HG03103 (cell line): Measurements from ENCODE around the gene RPS21.

Experiments
- ATAC-seq: cut with Tn5 transposase; IDR thresholded peaks from one replicate; pipeline ENCODE4 v1.9.1; 2021; ENCODE audit warnings: low read depth; ENCODE audit not compliant: unreplicated experiment

RPS21 gene

DNA sequence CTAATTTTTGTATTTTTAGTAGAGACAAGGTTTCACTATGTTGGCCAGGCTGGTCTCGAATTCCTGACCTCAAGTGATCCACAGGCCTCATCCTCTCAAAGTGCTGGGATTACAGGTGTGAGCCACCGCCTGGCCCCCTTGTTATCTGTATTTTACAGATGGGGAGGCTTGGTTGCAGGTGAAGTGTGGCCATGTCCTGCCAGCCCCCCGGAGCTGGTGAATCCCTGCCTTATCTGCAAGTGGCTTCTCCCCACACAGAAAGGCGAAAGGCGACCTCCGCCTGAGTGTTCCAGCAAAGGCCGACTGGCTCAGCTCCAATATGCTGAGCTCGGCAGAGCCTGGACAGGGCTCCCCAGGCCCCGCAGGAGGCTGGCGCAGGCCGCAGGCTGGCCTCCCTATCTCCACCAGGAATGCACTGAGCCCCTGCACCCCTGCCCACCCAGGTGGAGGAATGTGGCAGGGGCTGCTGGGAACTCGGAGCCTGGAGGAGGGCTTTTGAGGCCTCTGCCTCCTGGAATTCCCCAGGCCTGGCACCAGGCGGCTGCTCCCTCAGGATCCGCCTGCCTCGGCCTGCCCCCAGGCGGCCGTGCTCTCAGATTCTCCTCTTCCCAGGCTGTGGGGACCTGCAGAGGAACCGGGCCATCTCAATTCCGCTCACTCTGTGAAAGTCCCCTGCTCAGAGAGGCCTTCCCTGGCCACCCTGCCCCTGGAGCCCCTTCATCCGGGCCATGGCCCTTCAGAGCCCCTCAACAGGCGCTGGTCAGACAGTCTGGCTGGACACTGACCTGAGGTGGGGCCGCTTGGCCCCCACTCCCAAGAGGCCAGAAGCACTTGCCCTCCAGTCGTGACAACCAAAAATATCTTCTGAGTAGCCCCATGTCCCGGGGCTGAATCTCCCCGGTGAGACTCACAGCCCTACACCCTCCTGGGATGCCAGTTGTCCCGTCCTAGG lies 10.5 kb upstream of the RPS21 start:
- ATAC-seq, result no peak

DNA sequence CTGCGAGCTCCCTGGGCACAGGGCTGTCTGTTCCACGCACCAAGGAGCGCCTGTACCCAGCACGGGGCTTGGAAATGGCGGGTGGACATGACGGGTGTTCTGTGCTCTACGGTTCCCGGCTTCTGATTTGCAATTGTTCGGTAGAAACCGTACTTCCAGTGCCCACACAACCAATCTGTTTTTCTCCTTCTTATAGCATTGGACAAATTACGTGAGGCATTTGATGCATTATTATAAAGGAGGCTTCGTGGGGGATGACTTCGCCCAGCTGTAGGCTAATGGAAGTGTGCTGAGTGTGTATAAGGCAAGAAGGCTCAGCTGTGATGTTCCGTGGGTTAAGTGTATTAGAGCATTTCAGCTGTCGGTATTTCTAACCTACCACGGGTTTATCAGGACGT lies 9.8 kb upstream of the RPS21 start:
- ATAC-seq, result no peak

DNA sequence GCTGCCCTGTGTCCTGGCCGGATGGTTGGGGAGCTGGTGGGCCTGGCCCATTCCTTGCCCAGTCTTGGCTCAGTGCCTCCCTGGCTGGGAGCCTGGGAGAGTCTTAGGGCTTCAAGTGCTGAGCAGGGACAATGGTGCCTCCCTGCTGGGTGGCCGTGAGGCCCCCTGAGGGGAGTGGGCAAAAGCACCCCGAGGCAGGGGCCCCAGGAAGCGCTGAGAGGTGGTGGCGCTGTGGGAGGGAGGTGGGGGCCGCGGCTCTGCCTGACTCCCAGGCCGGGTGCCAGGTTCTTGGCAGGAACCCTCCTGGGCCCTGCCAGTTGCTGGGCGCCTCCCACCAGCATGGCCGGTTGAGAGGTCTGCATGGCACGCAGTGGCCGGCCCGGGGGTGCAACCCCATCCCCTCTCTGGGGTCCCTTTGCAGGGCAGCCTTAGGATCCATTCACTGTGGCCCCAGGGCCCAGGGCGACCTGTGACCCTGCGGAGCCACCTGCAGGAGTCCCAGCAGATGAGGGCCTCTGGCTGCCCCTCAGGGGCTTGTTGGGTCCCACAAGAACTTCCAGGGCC lies 9.2 kb upstream of the RPS21 start:
- no peak for ATAC-seq

DNA sequence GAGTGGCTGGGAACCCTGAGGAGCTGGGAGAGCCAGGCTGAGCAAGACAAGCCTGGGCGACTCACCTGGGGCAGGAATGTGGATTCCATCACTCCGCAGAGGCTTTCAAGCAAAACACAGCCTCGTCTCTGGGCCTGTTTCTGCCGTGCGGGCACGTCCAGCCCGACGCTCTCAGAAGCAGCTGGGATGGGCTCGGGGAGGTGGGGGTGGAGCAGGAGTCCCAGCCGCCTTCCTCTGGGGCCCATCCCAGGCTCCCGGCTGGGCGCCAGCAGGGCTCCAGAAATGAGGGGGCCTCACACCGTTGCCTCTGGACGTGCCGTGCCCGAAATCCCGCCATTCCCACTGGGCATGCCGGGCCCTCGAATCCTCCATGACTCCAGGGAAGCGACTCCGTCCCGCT lies 8.7 kb upstream of the RPS21 start:
- ATAC-seq, result no peak

DNA sequence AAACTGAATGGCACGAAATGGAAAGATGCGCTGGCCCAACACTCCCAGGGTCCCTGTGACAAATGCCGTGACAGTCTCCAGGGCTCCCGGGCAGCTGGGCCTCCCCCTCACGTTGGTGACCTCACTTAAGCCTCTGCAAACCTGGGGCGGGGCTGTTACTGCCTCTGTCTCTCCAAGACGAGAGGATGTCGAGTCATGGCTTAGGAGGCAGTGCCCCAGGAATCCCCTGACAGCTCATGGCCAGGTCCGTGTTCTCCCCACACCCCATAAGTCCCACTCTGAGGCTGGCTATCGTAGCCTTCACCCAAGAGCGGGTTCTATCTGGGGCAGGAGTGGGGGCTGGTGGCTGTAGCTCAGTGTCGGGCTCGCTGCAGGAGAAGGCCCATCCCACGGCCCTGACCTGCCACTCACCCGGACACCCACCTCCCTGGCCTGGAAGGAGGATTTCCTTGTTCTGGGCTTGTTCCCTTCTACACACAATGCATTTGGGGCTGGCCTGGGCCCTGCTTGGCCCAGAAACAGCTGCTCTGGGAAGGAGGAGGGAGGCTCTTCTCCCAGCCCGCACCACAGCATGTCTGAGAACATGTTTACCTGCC lies 5.6 kb upstream of the RPS21 start:
- ATAC-seq, result no peak

DNA sequence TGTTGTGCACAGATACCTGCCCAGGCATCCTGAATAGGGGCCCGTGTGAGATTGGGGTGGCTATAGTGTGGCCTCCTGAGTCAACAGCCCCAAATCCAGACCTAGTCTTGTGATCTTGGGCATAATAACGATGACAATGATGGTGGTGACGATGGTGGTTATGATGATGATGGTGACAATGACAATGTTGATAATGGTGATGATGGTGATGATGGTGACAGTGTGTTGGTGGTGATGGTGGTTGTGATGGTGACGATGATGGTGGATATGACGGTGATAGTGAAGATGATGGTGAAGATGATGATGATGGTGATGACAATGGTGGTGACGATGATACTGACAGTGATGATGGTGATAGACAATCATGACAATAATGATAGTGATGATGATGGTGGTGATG lies 5.1 kb upstream of the RPS21 start:
- ATAC-seq, result no peak

DNA sequence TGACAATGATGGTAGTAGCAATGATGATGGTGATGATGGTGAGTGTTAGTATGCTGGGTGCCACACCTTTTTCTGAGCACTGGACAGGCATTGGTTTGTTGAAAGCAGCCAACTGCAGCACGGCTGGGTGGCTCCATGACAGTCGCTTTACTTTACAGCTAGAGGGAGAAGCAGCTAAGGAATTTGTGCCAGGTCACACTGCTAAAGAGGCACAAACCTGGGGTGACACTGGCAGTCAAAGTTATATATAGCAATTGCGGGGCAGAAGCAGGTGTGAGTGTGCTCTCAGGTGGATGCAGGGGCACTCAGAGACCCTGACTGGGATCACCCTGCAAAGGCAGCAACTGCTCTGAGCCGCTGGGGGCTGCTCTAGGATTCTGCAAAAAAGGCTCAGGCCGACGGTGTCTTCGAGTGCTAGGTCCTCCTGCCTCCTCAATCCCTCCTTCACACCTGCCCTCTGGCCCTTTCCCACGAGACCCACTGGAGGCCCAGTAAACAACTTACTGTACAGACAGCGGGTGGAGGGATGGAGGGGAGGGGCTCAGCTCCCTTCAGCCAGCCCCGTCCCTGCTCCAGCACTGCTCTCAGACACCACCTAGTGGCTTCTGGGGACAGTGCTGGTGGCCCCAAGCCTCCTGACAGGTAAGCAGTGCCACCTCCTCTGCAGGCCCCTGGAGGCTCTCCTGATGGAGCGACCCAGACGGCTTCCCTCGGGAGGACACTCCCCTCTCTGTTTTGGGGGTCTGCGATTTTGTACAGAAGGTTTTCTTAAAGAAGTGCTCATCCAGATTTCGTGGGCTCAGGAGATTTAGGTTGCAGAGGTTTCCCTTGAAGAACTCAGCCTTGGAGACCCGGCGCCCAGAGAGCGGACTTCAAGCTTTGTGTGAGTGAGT lies 4.4 kb upstream of the RPS21 start:
- ATAC-seq, result peak; percentile 61

DNA sequence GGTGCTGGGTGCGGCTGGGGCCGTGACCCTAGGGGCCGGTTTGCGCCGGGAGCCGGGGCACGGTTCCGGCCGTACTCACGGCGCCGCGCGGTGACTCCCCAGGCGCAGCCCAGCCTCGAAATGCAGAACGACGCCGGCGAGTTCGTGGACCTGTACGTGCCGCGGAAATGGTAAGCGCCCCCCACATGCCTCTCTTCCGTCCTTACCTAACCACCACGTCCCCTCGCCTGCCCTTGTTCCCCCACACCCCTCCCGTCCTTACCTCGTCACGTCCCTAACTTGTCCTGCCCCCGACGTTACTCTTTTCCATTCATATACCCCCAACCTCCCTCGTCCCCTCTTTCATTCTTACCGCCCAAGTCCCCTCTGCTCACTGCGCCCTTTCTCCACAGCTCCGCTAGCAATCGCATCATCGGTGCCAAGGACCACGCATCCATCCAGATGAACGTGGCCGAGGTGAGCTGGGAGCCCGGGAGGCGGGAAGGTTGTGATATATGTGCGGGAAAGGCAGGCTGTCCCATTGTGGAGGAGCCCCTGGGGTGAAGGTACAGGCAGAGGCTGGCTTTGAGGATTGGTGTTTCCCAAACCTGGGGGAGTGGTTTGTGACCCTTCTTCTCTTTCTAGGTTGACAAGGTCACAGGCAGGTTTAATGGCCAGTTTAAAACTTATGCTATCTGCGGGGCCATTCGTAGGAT lies 463 bp downstream of the RPS21 start:
- ATAC-seq, result no peak

DNA sequence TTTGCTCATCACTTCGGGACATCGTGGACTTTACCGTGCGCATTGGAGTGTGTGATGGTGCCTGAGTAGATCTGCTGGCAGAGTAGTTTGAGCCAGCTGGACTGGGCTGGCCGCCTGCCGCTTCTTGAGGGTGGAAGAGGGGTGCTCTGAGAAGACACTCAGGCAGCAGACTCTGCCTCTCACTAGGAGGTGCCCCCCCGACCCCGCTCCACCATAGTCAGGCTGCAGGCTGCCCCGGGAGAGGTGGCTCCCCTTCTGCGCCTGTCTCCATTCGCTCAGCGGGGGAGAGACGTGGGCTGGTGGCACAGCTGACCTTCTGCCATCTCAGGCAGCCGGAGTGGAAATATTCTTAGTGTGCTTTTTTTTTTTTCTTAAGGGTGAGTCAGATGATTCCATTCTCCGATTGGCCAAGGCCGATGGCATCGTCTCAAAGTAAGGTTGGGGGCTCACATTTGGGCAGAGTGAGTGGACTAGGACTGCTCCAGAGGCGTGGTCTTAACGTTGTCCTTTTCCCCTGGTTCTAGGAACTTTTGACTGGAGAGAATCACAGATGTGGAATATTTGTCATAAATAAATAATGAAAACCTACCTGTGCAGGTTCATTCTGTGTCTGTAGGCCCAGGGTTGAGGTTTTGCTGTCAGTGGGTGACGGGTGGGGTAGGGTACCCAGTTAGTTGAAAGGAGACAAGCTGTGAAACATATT lies 1.2 kb downstream of the RPS21 start:
- ATAC-seq, result no peak

DNA sequence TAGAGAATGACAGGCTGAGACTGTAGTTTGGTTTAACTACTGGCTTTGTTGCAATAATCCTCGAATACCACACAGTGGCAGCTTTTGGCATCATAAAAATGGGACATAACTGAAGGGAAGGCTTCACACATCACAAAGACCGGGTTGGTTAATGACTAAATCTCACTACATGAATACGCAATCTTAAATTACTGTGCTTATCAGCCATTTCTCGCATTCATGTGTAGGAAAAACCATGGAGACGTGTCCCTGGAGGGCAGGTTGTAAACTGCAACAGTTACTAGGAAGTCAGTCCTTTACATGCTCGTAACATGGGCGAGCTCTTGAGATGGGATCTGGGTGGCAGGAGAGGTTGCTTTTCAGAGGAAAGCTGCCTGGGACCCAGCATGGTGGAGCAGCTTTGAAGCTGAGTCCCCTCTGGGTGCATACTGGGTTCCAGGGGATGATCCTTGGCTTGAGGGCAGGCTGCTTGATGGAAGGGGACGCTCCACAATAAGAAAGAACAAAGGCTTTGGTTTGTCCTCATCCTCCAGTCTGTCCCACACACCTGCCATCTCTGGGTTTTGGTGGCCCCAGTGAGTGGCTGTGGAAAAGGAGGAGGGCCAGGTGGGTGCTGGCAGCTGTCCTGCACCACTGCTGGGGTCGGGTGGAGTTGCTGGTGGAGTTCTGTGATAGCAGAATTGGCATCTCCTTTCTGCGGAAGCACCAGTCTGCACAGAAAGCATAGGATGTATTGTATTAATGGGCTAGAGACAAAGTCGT lies 2.1 kb downstream of the RPS21 start:
- no peak for ATAC-seq

DNA sequence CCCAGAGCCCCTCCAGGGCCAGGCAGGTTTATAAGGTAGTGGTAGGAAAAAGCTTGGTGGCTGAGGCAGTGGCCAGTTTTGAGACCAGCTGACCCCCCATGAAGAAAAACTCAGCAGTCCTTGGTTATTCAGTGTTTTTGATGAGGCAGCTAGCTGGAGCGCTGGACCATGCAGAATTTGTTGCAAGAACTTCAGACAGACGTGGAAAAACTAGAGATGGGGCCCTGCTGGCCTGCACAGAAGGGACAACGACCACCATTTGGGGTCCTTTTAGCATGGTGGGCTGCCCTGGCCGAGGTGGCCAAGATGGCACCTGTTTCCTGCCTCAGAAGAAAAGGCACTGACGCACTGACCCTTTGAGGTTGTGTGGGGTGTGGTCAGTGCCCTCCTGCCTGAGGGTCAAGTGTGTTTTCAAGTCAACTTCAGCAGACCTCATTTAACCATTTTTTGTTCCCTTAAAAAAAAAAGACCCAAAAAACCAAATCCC lies 2.7 kb downstream of the RPS21 start:
- no peak for ATAC-seq

DNA sequence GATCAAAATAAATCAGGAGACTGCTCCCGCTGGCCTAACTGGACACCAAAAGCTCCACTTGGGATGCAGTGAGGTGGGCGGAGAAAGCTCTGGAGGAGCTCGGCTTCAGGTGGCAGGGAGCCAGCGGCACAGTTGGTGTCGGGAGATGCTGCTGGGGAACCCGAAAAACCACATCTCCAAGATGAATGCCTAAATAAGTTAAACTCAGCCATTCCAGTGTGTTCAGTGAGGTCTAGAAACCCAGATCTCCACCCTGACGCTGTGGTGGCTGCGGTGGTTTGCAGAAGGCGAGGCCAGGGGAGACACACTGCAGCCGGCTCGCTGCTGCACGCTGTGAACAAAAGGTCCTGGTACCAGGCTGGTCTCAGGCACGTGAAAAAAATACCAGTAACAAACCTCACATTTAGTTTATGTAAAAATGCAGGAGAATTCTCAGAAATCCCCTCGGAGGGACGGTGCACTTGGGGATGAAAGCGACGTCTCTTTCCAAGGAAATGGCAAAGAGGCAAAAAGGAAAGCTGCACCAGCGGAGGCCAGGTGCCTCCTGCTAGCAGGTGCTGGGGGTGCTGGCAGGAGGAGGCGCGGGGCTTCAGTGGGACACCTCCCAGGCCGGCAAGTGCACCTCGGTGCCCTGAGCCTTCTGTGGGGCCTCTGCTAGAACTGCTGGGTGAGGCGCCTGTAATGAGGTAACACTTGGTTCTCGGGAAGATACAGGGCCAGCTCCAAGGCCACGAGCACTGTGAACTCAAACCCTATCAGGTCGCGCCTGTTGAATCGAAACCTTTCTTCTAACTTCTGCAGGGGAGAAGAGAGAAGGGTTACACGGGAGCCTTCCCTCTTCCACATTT lies 3.6 kb downstream of the RPS21 start:
- ATAC-seq, result no peak

DNA sequence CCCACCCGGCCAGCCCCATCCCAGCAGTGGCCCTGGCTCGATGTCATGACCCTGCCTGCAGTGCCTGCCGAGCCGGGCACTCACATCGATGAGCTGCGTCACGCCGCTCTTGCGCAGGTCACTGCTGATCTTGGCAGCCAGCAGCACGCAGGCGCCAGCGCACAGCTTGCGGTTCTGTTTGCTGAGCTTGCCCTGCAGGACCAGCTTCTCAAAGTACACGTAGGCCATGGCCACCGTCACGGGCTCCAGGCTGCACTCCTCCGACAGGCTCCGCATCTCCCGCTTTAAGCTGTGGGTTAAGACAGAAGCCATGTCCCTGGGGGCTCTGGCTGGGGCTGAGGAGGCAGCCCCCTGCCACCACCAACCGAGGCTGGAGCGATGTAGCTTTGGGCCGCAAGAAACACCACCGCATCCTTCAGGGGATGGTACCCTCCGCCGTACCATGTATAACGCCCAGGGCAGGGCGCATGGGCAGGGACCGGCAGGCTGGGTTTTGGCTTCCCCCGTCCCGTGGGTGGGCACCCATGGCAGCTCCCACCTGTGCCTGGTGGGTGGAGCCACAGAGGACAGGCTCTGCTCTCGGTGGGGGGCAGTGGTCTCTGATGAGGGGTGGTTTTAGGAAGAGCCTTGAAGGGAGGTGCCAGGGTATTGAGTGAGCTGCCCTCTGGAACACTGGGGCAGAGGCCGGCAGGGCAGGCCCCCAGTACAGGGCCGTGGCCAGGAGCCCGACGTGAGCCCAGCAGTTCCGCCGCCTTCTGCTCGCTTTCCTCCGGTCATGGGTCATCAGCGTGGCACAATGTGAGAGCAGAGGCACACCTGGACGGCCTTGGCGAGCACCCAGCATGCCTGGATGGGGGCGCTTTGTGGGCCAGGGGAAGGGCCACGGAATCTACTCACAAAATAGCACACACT lies 4.5 kb downstream of the RPS21 start:
- ATAC-seq, result no peak

DNA sequence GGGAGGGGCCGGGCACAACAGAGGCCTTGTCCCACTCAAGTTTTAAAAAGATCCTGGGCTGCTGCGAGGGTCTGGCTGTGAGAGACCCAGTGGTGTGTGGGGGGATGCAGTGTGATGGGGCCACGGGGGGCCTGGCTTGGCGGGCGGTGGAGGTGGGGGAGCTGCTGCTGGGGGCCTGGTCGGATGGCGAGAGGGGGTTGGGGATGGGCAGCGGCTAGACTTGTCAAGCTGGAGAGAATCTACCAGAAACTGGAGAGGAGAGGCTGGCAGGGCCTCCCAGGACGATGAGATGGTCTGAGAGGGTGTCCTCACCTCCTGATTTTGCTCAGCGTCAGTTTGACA lies 5.1 kb downstream of the RPS21 start:
- no peak for ATAC-seq

DNA sequence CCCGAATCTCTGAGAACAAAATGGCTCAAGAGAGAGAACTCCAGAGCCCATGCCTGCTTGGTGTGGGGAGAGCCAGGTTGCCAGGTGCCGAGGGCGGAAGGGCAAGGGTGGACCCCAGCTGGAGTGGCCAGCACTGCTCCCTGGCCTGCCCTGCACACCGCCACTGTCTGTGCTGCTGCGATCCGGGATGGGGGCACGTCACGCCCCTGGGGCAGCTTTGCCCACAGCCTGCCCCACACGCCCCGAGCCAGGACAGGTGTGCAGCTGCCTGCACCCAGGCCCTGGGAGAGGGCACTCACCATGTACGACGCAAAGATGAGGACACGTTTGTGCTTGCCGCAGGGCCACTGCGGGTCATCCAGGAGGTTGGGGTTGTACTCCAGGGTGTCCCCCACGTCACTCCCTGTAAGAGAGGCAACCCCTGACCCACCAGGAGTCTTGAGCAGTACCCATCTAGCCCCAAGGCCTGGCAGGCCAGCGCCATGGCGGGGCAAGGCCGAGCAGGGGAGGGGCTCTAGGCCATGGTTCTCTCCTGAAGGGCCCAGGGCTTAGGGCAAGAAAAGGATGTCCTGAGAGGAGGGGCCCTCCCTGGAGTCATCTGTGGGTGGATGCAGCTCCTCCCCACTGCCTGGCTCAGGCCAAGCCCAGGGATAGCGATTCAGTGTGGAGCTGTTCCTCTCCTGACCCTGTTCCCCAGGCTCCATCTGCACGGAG lies 5.9 kb downstream of the RPS21 start:
- ATAC-seq, result no peak

DNA sequence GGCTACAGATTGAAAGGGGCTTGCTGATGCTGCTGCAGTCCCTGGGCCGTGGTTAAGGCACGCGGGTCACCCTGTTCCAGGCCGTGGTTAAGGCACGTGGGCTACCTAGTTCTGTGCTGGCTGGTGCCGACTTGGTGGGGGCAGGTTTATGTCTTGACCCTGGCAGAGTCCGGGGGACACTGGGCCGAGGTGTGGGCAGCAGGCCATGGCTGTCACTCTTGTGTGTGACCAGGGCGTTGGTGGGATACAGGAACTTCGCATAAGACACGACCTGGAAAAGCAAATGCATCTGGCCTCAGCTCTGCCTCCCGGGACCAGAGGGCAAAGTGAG lies 6.4 kb downstream of the RPS21 start:
- ATAC-seq, result no peak

DNA sequence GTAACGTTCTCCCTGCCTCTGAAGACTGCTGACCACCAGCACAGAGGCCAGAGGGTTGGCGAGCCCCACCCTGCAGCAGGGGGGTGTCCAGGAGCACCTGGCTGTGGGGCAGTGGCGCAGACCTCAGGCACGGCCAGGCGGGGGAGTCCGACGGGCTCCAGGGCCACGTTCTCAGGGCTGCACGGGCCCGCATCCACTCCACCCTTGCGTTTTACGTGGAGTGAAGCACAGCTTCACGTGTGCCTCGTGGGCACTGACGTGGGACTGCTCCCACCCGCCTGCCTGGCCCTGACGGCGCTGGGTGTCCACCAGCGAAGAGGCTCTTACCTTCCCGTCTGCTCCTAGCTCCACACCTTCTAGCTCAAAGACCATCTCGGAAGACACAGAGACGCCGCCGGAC lies 6.9 kb downstream of the RPS21 start:
- ATAC-seq, result no peak
